Measurements from ENCODE around the gene LTBP3.
A peak's percentile ranks its signal among the peaks of the same experiment; 100 is the strongest.

LTBP3 gene

DNA sequence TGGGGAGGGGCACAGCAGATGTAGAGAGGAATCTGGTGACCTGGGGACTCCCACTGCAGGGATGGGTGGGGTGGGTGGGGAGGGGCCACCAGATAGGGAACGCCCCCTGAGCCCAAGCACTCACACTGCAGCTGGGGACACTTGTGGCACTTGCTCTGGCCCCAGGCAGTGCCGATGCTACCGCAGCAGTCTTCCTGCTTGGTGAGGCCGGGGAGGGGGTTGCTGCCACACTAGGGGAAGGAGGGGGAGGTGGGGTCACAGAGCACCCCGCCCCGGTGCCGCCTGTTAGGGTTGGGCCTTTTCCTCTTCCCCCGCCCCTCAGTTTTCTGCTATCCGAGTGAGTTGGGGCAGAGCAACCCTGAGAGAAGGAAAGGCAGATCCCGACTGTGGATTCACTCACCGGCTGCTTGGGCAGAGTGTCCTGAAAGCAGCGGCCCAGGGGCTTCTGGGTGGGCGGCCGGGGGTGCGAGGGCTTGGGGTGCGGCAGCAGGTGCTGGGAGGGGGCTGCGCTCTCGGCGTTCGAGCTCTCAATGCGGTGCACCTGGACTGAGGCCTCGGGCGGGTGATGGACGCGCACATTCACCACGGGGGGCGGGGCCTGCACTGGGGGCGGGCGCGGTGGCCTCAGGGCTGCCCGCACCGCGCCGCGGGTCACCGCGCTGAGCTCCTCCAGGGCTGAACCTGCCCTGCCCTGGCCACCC lies 4.7 kb downstream of the LTBP3 start:
- peak in 1 of 2 donors; percentile 56 for DNase-seq

DNA sequence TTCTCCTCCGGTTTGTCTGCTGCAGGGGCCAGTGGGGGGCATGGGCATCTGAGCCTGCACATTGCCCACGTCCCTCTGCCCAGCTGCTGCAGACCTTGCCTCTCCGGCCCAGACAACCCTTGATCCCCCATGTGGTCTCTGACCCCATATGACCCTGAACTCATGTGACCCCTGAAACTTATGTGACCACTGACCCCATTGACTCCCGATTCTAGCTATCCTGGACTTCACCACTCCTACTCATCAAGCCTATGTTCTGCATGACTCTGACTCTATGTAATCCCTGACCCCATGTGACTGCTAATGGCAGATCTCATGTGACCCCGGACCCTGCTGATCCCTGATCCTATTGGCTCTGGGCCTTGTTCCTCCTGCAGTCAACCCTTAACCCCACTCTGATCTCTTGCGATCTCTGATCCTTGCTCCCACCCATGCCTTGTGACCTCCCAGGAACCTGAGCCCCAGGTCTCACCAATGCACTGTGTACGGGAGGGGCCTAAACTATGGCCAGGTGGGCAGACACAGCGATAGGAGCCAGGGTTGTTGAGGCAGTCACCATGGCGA lies 5.7 kb downstream of the LTBP3 start:
- DNase-seq = no peak

DNA sequence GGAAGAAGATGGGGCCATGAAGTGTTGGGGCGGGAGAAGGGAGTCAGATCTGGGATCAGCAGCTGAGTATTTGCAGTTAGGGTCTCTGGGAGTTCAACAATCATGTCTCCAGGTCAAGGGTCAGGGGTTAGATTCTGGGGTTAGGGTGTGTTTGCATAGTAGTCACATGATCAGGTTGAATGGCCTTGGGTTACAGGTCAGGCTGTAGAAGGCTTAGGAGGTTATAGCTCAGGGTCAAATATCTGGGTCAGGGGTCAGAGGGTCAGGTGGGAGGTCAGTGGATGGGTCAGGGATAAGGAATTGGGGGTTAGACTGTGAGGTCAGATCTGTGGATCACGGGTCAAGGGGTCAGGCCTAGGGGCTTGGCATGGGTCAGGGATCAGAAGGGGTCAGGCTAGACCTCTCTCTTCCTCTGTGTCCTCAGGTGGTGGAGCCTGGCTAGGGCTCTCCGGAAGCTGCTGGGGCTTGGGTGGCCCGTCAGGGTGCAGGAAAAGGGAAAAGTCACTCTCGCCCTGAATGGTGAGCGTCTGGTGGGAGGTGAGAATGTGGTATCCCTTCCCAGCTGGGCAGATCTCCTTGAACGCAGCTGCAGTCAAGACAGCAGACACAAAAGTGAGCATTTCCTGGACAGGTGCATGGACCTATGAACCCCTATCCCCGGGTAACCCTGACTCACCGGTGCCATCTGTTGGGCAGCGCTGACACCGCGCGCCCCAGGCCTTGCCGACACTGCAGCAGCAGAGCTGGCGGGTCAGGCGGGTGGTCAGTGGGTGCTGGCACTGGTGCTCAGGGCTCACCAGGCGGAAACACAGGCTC lies 6.4 kb downstream of the LTBP3 start:
- DNase-seq = peak; percentile 46 to 61

DNA sequence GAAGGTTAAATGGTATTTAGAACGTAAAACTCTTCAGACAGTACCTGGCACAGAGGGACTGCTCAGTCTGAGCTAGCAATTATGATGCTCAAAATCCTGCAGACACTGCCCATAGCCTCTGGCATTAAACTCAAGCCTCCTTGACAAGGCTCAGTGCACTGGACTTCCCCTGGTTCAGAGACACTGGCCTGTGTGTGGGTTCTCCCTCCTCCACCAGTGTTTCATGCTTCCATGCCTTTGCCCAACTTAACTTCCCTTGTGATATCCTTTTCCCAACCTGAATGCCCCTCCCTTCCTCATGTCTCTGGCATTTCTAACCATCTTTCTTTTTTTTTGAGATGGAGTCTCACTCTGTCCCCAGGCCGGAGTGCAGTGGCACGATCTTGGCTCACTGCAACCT lies 9.1 kb downstream of the LTBP3 start:
- no peak for DNase-seq

DNA sequence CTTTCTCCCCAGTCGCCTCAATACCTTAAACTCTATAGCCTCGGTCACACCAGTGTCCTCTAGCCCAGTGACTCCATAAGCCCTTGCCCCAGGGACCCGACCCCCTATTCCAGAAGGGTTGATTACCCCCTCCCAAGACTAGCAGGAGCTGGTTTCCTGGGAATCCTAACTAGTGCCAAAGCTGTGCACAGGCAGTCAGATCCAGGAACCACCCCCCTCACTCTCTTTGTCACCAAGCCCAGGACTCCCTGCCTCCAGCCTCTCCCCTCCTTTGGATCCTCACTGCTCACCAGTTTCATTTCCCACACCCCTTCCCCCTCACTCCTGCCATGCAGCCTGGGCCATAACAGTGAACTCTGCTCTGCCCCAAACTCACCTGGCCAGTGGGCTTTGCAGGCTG lies 9.8 kb downstream of the LTBP3 start:
- no peak for DNase-seq

DNA sequence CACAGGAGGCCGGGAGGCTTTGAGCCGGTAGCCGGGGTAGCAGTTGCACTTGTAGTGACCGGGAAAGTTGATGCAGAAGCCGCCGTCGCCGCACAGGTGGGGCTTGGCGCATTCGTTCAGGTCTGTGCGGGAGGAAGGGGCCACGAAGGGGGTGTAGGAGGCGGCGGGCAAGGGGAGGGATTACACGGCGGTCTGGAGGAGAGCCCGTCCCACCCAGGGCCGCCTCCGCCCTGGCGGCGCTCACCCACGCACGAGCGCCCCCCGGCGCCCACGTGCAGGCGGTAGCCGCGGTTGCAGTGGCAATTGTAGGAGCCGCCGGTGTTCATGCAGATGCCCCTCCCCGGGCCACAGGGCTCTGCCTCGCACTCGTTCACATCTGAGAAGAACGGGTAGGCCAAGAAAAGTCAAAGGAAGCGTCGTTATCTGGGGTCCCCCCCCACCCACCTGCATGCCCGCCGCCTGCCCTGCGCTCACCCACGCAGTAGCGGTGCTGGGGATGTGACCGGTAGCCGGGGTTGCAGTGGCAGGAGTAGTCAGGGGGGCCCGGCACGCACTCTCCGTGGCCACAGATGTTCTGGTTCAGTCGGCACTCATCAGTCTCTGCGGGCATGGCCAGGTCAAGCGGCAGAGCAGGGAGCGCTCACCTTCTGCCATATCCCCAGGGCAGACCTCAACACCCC lies 10.6 kb downstream of the LTBP3 start:
- no peak for DNase-seq

DNA sequence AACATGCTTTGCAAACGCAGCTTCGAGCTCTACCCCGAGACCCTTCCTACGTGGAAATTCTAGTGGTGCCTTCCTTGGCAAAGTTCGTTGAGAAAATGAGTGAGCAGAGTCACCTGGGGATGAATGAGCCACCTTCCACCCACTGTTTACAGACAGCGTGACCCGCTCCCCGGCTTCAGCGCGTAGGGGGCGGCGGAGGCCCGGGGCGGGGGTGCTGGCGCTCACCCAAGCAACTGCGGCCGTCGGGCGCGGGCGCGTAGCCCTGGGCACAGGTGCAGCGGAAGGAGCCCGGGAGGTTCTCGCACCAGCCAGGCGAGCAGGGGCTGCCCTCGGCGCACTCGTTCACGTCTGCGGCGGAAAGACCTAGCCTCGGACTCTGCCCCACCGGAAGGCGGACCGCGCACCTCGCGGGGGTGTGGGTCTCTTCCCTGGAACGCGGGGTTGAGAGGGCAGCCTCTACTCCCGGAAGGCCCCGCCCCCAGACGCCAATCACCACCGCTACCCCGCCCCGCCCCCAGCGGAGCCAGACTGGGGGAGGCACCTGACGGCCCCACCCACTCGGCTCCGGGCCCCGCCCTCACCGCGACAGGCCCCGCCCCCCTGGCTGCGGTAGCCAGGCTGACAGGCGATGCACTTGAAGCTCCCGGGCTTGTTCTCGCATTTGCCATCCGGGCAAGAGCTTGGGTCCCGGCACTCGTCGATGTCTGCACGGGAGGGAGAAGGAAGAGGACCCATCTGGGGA lies 11.8 kb downstream of the LTBP3 start:
- peak; percentile 99 to 100 for DNase-seq

DNA sequence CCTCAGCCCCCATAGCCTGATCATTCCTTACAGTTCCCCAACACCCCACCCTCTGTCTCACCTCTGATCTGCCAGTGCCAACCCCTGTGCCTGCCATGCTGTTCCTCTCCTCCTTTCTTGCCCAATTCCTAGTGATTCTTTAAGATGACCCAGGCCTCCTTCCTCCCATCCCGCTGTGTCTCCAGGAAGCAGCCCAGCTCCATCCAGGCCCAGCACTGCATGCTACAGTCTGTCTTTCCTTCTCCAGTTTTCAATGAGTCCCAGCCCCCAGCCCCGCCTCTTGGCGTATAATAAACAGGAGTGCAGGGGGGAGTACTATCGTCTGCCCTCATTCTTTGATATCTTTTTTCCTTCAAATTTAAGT lies 12.3 kb downstream of the LTBP3 start:
- DNase-seq = no peak

DNA sequence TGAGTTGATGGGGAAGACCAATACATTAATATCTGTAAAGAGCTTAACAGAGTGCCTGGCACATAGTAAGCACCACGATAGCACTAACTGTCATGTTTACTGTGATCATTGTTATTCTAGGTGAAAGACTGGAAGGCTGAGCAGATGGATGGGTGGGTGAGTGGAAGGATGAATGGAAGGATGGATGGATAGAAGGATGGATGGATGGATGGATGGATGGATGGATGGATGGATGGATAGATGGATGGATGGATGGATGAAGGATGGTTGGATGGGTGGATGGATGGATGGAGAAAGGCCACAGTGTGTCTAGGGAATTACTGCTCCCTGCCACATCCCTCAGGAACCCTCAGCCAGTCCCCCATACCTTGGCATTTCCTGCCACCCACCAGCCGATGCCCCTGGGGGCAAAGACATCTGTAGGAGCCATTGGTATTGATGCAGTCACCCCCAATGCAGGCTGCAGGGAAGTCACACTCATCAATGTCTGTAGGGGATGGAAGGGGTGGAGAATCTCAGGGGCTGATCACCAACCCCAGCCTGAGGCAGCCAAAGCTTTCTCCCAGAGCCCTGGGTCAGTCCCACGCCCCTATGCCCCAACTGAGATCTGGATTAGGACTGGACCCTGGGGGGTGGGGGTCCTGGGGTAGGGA lies 15.3 kb downstream of the LTBP3 start:
- no peak for DNase-seq

DNA sequence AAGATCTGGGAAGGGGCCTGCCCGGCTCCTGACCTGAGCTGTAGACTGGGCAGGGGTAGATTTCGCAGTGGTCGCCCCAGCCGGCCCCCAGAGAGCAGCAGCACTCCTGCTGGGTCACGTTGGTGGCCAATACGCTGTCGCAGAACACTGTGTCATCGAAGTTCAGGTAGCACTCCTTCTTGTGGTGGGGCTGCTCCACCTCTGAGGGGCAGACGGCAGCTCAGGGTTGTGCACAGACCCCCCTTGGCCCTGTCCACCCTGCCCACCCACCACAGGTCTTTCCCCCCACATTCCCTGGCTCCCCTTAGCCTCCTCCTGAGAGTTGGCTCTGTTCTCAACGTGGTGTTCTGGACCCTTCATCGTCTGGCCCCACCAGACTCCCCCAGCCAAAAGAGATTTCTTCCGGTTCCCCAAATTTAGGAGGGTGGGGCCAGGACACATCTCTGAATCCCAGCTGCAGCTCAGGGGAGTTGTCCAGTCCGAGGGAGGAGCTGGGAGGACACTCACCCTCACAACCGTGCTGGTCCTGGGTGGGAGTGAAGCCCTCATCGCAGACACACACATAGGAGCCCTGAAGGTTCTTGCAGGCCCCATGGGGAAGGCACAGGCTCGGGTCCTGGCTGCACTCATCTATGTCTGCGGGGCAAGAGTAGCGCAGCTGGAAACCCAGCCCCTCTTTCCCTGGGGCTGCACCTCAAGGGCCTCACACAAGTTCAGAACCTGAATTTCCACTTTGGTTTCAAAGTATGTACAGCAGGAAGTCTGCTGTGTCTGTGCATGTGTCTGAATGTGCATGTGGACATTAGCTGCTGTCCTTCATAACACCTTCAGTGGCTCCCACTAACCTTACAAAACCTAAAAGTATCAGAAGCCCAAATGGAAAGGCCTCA lies 16.8 kb downstream of the LTBP3 start:
- DNase-seq = no peak

DNA sequence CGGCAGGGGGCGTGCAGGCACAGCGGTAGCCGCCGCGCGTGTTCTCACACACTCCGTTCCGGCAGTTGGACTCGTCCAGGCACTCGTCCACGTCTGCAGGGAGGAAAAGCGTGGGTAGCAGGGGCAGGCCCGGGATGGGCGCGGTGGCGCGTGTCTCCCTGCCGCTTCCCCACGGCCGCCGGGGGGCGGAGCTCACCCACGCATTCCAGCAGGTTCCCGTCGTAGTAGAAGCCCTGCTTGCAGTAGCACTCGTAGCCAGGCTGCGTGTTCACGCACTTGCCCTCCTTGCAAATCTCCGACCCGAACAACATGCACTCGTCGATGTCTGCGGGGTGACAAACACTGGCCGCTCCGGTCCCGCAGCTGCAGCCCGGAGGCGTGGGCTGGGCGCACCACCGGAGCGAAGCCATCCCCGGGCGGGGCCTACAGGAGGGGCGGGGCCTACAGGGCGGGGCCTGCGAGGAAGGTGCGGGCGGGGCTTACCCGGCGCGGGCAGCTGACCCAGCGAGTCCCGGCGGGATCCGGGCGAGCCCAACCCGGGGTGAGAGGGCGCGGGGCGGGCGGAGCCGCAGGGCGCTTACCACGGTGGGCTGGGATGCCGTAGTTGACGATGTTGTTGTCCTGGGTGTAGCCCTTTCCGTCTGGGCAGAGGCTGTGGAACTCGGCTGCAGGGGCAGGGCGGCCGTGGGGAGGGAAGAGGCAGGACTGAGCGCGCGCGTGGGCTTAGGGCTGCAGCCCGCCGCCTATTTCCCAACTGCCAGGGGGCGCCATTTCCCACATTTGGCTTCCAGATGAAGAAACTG lies 17.7 kb downstream of the LTBP3 start:
- DNase-seq = peak; percentile 84 to 93

DNA sequence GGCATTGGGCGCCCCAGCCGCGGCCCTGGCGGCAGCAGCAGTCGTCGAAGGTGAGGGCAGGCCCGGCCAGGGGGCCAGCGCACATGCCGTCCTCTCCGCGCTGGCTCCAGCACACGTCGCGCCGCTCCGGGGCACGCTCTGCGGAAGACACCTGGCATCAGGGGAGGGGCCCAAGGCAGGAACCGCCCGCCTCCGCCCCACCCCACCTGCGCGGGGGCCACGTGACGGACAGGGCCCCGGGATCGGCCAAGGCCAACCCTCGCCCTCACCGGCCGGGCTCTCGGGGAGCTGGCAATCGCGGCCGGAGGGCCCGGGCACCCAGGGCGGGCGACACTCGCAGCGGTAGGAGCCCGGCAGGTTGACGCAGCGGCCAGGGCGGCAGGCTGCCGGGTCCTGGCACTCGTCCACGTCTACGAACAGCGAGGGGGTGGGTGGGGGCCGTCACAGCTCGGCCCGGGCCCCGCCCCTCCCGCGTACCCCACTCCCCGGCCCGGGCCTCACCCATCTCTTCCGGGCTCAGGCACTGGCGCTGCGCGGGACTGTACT lies 18.3 kb downstream of the LTBP3 start:
- DNase-seq = no peak

DNA sequence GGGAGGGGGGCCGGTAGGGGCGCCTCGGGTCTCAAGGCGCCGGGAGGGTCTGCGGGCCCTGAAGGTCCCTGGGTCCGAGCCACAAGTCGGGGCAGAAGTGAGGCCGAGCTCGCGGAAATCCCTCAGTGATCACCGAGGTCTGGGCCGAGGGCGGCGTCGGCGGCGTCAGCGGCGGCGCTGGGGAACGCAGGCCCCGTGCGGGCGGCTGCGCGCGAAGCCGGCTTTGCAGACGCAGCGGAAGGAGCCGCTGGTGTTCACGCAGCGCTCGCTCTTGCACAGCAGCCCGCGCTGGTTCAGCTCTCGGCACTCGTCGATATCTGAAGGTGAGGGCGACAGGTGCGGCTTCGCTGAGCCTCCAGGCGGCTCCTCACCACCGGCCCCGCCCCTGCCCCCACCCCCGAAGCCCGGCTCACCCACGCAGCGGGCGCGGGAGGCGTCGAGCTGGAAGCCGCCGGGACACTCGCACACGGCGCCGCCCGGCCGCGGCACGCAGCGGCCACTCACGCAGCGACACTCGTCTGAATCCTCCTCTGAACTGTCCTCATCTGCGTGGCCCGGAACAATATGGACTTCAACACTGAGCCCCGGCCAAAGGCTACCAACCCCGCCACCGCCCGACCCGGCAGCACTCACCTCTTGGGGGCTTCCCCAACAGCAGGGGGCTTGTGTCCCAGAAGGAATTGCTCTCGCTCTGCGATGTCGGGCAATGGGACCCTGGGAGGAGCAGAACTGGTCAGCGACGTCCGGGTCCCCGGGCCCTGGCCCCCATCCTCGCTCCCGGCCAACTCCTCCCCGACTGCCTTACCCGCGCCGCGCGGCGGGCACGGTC lies 19.0 kb downstream of the LTBP3 start:
- DNase-seq = no peak

DNA sequence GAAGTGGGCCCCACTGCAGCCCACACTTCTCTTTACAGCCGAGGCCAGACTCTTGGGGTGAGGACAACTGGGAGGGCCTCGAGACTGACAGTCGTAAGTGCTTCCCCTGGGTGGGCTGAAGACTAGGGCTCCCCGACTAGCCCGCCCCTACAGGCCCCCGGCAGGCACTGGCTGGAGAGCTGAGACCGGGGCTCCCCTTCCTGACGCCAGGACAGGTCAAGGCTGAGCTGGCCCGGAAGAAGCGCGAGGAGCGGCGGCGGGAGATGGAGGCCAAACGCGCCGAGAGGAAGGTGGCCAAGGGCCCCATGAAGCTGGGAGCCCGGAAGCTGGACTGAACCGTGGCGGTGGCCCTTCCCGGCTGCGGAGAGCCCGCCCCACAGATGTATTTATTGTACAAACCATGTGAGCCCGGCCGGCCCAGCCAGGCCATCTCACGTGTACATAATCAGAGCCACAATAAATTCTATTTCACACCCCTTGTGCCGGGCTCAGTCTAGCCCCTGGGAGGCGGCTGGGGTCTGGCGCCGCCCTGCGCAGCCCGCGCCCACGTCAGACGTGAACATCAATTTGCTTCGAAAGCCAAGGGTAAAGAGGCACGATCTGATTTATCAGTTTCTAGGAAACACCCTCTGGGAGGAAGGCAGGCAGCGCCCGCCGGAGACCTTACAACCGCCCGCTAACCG lies 19.8 kb downstream of the LTBP3 start:
- DNase-seq = no peak

DNA sequence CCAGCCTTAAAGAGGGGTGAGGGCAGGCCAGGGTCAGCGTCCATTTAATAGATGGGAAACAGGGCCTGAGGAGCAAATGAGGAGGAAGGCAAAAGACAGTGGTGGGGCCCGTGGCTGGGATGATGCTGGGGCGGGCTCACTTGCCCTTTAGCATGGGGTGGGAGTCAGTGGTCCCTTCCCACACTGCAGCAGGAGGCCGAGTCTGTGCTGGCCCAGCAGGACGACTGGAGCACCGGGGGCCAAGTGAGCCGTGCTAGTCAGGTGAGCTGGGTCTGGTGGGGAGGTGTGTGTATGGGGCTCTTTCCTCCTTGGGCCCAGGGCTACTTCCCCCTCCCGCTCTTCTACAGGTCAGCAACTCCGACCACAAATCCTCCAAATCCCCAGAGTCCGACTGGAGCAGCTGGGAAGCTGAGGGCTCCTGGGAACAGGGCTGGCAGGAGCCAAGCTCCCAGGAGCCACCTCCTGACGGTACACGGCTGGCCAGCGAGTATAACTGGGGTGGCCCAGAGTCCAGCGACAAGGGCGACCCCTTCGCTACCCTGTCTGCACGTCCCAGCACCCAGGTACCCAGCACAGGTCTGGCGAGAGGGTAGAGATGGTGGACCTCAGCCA lies 20.4 kb downstream of the LTBP3 start:
- DNase-seq = no peak

DNA sequence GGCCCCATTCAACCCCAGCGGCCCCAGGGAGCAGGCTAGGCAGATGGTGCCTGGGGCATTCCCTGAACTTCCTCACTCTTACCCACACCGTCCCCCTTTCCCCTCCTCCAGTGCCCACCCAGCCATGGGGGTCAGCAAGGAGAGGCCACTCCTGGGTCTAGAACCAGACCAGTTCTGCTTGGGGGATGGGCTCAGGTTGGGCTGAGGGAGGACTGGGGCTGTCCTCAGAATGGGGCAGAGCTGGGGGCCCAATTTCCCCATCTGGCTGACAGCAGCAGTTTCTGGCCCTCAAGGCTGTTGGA lies 20.9 kb downstream of the LTBP3 start:
- DNase-seq = no peak

DNA sequence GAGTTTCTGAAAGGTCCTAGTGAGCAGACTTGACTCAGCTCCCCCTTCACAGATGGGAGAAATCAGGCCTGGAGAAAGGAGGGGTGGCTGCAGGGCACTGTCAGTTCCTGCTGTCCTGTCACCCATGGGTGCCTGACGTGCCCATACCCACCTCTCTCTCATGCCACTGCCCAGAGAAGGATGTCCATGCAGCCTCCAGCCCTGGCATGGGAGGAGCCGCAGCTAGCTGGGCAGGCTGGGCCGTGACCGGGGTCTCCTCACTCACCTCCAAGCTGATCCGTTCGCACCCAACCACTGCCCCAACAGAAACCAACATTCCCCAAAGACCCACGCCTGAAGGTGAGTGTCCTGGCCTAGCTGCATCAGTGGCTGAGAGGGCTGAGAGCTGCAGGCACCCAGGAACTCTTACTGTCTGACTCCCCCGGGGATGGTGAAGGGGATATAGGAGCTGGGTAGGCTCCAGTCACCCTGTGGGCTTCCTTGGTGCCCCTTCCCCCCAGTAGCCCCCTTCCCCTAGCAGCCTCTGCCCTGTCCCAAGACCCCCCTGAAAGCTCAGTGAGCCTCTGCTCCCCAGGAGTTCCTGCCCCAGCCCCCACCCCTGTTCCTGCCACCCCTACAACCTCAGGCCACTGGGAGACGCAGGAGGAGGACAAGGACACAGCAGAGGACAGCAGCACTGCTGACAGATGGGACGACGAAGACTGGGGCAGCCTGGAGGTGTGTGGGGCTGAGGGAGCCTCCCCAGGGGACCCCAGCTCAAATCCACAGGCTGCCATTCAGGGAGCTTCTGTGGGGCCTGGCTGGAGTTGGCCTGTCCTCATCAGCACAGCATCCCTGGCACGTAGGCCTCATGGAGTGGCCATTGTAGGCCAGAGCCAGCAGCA lies 21.5 kb downstream of the LTBP3 start:
- no peak for DNase-seq
